T-helper 2 cell treated with Interferon-gamma antibody and Interleukin-4, amounts not matched to agents 100 ng/mL and 5 ng/mL, for 36 hours (primary cell): ENCODE data around the gene MARK4. TPM values are rescaled to one million over a fixed set of nuclear protein-coding genes. Genes with fewer than 3 reads are reported as not detected.
"Not testable (repeated sequence)": the region's sequence is repeated elsewhere in the genome, so short reads cannot be mapped to it uniquely, and the experiment has no call there.

Experiments used
- intact Hi-C: fragments of 100-400 bp; cut with micrococcal nuclease; formaldehyde crosslinking; loops from one replicate; pipeline ENCODE4 v1.15.1; 2023
- total RNA-seq: library from RNA; stranded (reverse); gene quantifications from 2 replicates; pipeline ENCODE4 v1.2.3, GENCODE V29; 2022

The MARK4 gene
- total RNA-seq, 1 donor from 2014 or later = 20.4 TPM

DNA sequence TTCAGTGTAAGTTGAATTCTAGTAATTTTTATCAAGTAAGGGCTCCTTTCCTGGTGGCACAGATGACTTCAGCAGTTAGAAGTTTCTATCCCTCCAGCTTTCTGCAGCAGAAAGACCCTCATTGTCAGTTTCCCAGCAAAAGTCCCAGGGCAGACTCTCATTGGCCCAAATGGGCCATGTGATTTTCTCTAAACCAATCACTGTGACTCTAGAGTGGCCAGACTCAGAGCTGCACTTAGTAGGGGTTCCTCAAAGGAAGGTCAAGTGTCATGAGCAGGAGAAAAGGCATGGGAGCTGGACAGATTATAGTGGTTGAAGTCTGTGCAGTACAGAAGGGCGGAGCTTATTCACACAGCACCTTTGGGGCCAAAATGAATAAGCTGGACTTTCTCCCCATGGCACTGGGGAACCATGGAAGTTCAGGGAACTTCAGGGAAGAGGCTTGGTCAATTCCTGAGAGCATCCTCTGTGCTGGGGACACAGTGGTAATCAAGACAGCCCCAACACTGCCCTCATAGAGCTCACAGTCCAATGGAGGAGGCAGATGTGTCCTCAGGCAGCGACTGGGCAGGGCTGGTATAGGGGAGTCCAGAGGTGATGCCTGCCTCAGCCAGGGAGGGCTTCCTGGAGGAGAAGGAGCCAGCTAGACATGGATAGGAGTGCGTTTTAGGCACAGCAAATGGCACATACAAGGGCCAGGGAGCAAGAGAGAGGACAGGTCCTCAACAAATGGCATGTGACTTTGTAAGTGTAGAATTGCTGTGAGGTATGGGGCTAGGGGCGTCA lies 53.3 kb downstream of the MARK4 start:
- intact Hi-C loops = no loop called here

DNA sequence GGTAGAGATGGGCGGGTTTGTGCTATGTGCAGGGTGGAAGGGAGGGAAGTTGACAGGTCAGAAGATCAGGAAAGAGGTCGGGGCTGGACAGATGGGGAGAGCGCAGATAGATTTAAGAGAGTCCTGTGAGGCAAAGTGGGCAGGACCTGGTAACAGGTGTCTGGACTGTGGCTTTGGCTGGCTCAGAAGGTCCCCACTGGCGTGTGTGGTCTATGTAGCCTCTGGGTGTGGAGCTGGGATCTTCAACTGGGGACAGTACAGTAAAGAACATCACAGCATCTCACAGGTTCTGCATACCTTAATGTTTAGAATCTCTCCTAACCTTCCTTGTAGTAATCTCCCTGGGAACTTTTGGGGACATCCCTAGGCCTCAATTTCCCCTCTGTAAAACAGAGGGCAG lies 53.9 kb downstream of the MARK4 start:
- intact Hi-C loops = no loop called here

DNA sequence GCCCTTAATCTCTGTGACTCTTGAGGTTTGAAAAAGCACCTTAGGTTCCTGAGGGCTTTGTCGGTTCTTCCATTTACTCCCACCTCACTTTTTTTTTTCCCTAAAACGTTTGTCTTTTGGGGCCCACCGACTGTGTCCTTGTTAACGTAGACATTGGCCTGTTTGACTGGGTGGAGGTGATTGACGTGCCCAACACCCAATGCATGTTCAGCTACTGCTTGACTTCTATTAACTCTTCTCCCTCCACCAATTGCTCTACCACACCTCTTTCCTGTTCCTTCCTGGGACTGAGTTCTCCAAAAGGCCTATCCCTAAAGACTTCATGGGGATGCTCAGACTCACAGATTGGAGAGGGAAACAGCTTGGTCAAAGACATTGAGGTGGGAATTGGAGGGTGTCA lies 54.4 kb downstream of the MARK4 start:
- intact Hi-C loops = no loop called here

DNA sequence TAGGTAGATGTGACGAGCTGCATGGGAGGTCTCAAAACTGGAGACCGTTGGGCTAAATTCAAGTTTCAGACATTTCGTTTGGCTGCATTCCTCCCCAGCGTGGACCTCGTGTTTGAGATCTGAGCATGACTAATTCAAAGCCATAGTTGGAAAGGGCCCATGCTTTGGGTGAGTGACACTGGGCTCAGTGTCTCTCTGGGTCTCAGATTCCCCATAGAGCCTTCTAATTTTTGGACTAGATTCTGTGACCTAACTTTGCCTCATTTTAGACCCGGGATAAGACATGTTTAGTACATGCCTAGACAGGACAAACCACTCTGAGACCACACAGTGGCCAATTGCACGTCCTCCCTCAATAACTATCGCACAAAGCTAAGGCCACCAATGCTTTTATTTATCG lies 55.0 kb downstream of the MARK4 start:
- intact Hi-C loops = no loop called here

DNA sequence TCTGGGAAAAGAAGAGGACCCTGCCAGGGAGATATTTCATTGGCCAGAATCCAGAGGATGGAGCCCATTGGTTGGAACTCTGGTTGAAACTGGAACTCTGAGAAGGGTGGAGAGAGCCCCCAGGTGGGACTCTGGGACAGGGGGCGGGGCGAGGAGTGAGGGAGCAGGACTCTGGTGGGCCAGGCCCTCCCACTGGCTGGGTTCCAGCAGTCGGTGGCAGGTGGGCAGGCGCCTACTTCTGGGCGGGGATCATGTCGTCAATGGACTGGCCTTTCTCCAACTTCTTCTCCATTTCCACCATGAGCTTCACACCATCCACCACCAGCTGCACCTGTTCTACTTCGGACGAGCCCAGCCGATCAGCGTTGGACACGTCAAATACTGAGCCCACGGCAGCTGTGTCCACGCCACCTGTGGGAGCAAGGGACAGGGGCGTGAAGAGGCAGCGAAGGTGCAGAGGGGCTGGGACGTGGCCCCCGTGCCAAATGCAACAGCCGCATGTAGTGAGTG lies 55.5 kb downstream of the MARK4 start:
- intact Hi-C loops = no loop called here

DNA sequence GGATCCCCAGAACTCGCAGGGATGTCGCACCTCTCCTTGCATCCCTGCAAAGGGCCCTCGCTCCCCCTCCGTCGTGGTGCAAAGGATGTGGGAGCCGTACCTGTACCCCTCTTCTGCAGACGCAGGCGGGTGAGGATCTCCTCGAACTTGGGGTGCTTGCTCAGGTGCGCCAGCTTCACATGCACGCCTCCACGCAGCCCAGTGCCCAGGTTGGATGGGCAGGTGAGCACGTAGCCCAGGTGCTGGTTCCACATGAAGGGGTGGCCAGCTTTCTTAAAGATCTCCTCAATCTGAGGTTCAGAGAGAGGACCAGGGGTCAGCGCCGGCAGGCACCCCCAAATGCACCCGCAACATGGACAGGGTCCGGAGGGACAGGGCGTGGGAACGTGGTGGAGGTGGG lies 56.3 kb downstream of the MARK4 start:
- intact Hi-C loops = no loop called here

DNA sequence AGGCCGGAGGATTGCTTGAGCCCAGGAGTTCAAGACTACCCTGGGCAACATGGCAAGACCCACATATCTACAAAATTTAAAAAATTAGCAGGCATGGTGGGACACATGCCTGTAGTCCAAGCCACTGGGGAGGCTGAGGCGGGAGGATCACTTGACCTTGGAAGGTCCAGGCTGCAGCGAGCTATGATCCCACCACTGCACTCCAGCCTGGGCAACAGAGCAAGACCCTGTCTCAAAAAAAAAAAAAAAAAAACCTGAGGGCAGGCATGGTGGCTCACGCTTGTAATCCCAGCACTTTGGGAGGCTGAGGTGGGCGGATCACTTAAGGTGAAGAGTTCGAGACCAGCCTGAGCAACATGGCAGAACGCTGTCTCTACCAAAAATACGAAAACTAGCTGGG lies 58.3 kb downstream of the MARK4 start:
- intact Hi-C loops = not testable (repeated sequence)

DNA sequence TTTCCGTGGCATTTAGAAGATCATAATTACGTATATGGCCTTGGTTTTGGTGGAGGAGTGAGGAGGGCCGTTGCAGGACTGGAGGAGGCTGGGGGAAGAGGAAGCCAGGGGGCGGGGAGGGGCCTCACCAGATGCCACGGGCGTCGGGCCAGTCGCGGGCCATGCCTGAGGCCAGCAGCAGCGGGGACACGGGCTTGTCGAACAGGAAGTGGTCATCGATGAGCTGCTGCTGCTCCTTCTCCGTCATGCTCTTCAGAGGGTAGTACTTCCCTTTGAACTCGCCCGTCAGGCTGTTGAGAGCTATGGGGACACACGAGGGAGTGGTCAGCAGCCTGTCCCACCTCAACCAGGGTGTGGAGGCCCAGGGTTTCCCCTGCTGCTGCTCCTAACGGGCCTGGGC lies 60.5 kb downstream of the MARK4 start:
- intact Hi-C loops = no loop called here

DNA sequence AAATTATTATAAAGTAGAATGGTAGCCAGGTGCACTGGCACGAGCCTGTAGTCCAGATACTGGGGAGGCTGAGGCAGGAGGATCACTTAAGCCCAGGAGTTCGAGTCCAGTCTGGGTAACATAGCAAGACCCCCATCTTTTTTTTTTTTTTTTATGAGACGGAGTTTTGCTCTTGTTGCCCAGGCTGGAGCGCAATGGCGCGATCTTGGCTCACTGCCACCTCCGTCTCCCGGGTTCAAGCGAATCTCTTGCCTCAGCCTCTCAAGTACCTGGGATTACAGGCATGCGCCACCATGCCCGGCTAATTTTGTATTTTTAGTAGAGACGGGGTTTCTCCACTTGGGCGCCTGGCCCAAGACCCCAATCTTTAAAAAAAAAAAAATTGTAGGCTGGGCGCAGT lies 61.2 kb downstream of the MARK4 start:
- intact Hi-C loops = not testable (repeated sequence)

DNA sequence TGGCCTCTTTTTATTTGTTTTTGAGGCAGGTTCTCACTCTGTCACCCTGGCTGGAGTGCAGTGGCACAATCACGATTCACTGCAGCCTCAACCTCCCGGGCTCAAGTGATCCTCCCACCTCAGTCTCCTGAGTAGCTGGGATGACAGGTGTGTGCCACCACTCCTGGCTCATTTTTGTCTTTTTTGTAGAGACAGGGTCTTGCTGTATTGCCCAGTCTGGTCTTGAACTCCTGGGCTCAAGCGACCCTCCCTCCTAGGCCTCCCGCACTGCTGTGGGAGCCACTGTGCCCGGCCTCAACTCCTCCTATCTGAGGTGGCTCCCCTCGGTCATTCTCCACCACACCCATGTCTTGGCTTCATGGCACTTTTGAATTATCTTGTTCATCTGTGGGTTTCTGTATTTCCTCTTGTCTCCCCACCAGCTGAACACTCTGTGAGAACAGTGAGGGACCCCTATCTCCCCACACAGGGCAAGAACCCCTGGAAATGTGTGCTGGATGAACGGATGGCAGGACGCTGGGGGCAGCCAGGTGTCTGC lies 63.7 kb downstream of the MARK4 start:
- intact Hi-C loops = no loop called here

DNA sequence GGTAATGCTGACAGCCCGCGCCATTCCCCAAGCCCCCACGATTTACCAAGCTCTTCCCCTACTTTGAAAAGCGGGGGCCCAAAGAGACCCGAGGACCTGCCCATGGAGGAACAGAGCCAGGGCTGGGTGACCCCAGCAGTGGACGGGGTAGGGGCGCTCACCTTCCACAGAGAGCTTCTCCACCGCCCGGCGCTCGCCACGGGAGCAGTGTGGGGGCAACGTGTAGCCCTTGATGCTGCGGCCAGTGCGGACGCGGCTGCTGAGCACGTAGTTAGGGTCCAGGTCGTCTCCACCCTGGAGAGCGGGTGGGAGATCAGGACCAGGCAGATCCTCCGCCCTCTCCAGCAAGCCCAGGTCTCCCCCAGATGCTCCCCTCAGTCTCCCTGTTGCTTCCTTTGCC lies 64.2 kb downstream of the MARK4 start:
- intact Hi-C loops = no loop called here

DNA sequence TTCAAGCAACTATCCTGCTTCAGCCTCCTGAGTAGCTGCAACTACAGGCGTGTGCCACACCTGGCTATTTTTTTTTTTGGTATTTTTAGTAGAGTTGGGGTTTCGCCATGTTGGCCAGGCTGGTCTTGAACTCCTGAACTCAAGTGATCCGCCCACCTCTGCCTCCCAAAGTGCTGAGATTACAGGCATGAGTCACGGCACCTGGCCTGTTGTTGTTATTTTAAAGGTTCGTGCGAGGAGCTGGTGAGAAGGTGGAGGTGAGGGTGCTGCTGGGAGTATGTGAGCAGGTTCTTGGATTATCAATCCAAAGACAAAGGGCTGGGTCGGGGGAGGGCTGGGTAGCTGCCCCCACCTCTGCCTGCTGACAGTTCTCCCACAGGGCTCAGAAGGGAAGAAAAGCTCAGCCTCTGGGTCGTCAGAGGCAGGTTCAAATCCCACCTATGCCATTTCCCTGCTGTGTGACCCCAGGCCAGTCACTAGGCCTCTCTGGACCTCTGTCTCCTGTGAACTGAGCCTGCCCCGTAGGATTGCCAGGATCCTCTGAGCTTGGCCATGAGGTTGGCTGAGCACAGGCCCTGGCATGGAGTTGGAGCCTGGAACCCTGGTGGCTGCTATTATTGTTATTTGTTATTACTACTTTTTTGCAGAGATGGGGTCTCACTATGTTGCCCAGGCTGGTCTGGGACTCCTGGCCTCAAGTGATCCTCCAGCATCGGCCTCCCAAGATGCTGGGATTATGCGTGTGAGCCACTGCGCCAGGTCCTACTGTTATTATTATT lies 70.1 kb downstream of the MARK4 start:
- intact Hi-C loops = no loop called here

DNA sequence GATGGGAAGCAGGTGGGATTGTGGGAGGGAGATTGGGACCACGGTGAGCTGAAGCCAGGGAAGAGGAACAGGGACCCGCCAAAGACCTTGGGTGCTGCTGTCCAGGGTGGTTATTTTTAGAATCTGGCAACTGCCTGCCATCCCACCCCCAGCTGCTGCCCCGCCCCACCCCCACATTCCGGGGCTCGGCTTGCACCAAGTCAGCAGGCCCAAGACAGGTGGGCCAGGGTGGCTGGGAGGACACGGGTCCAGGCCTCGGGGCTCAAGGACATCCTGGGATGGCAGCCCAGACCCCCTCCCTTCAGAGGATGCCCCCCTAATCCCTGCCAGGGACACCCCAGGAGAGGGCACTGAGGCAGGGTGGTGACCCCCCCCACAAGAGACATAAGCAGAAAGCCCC lies 70.8 kb downstream of the MARK4 start:
- intact Hi-C loops = no loop called here

DNA sequence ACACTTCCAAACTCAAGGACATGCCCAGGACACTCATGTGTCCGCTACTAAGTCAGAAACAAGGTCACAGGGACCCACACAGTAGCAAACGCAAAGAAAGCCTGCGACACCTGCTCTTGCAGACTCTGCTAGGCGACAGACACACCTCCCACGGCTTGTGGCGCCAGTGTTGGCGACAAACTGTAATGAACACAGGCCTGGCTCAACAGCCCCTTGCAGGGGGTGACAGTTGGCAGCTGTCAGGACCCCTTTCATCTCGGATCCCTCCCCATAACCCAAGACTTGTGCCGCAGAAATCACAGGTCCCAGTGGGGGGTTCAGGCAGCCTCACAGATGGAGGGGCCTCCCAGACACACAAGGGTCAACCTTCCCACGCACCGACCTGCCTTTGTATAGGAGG lies 71.2 kb downstream of the MARK4 start:
- intact Hi-C loops = no loop called here

DNA sequence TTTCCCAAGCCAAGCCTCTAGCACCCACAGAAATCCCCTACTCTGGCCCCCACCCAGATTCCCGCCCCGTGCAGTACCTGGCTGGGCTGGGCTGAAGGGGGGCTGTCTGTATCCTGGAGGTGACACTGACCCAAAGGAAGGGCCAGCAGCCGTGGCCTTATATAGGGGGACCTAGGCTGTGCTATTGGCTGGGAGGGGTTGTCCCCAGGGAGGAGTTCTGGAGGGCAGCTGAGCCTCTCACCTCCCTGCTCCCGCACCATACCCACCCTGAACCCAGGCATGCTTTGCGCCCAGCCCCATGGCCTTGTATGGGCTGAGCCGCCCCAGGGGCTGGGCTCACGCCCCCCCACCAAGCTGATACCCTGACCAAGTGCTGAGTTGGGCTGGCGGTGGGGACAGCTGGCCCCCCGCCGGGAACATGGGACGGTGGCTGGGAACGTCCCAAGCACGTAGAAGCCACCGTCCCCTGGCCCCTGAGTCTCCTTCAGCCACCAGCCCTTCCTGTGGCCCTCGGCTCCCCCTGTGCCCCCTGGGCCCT lies 71.7 kb downstream of the MARK4 start, which contains the start of gene CKM:
CKM (minus strand) TSS at position 132 of the 538 bp plus-strand sequence. CDS start 3,162 bp downstream, outside the sequence.
- intact Hi-C loops = no loop called here

DNA sequence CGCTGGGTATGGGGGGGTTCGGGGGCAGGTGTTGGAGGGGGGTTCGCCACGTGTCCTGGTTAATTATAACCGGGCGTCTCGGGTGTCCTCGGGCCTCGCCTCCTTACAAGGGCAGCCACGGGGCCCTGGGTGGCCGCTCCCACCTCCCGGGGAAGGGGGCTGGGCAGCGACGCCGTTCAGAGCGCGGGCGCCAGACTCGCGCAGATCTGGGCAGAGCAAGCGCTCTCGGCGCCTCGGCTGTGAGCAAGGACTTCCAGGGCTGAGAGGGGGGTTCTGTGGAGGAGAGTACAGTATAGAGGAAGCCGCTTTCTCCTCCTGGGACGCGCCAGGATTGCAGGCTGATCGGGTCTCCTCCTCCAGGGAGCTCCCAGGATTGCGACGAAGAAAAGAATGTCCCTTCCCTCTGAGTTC lies 72.6 kb downstream of the MARK4 start:
- intact Hi-C loops = no loop called here

DNA sequence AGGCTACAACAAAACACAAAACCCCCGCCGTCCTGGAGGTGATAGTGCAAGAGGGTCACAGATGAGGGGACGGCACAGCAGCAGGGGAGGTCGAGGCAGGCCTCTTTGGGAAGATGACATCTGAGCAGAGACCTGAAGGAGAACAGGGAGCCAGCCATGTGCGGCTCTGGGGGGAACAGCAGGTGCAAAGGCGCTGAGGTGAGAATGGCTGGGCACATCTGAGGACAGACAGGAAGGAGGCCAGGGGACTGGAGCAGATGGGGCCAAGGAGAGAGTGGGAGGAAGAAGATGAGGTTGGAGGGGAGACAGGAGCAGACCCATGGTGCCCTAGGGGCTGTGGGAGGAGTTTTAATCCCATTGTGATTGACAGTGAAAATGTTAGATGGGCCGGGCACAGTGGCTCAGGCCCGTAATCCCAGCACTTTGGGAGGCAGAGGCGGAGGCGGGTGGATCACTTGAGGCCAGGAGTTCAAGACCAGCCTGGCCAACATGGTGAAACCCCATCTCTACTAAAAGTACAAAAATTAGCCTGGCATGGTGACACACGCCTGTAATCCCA lies 73.4 kb downstream of the MARK4 start:
- intact Hi-C loops = no loop called here

DNA sequence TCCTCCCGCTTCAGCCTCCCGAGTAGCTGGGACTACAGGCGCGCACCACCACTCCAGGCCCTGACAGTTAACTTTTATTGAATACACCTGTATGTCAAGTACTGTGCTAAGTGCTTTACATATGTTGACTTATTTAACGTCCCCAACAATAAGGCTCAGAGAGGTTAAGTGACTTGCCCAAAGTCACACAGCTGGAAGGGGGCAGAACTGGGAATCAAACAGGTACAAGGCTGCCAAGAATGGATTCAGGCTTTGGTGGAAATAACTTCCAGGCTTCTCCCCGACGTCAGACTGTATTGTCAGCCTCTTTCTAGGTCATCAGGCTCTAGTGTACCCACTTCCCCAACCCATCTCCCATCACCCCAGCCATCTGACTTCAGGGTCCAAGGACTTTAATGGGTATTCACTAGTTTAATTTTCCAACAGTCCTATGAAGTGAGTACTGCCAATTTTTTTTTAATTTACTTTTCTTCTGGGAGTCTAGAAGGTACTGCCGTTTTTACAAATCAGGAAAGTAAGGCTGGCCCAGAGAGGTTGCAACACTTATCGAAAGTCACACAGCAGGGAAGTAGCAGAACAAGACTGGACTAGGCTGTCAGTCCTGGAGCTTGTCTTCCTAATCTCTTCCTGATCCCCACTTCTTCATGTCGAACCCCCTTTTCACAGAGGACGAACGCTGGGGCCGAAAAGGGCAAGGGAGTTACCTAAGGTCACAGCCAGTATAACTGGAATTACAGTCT lies 76.5 kb downstream of the MARK4 start:
- intact Hi-C loops = no loop called here

DNA sequence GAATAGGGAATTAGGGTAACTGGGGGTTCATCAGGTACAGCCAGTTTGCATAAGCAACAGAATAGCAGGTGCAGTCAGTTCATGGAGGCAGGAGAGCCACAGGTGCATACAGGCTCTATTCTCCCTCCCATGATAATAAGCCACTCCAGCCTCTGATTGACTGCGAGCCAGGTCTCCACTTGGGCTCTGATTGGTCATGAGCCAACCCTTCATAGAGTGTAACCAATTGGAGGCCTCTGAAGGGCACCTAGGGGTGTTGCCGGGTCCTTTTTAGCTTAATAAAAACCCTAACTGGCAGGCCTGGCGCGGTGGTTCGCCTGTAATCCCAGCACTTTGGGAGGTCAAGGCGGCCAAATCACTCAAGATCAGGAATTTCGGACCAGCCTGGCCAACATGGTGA lies 80.3 kb downstream of the MARK4 start:
- intact Hi-C loops = no loop called here

DNA sequence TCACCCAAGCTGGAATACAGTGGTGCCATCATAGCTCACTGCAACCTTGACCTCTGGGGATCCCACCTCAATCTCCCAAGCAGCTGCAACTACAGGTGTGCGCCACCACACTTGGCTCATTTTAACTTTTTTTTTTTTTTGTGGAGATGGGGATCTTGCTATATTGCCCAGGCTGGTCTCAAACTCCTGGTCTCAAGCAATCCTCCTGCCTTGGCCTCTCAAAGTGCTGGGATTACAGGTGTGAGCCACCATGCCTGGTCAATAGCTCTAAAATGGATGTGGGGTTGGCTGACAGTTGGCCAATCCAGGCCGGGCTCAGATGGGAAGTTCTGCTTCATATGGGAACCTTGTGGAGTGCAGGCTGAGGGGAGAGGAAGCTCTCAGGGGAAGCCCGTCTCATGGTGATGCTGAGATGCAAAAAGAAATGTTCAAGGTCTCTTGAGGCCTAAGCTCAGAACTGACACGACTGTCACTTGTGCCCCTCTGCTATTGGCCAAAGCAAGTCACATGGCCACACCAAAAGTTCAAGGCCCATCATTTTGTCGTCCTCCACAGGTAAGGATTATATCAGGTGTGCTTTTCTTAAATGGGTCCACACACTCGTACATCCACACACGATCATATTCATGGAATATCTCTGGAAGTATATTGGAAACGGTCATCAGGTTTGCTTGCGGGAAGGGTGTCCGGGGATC lies 82.7 kb downstream of the MARK4 start:
- intact Hi-C loops = no loop called here
